Measurements from ENCODE around the gene IZUMO1.

GRCh38 chr19:48757089-48757675 is 10.5 kb upstream of the IZUMO1 start:
- TF ChIP-seq CTCF (IDR thresholded peaks at IDR 0.05), result no peak
- TF ChIP-seq POLR2A (IDR thresholded peaks at IDR 0.05), result no peak

Data from breast epithelium (tissue), 3 donors.